Upper lobe of left lung (tissue), 6 donors: Measurements from ENCODE around the gene GAS2L3. TPM values are rescaled to one million over a fixed set of nuclear protein-coding genes. Genes with fewer than 3 reads are reported as not detected.

Experiments
- ATAC-seq, 2 donors: fragments of 200-7000 bp; cut with Tn5 transposase; one replicate each; pipeline ENCODE4 v1.9.1; 2022; ENCODE audit warnings: mild to moderate bottlenecking in 2 of 2, moderate library complexity in 2 of 2; ENCODE audit not compliant: low FRiP score in 2 of 2
- DNase-seq, 2 donors: peaks; one replicate each; pipeline ENCODE4 v3.0.0-alpha.2; 2019 to 2020
- H3K27ac ChIP-seq, 4 donors: fragments of 200-600 bp; sonication (generic); one replicate each; pipeline ENCODE4 v1.5.1; 2016 to 2019
- H3K27me3 ChIP-seq, 4 donors: fragments of 200-600 bp; sonication (generic); one replicate each; pipeline ENCODE4 v1.5.1; 2017 to 2019
- H3K36me3 ChIP-seq, 4 donors: fragments of 200-600 bp; sonication (generic); one replicate each; pipeline ENCODE4 v1.5.1; 2016 to 2019
- H3K4me1 ChIP-seq, 4 donors: fragments of 200-600 bp; sonication (generic); one replicate each; pipeline ENCODE4 v1.5.1; 2018 to 2019
- H3K4me3 ChIP-seq, 4 donors: fragments of 200-600 bp; sonication (generic); one replicate each; pipeline ENCODE4 v1.5.1; 2017 to 2019; ENCODE audit warnings: mild to moderate bottlenecking in 2 of 4, moderate library complexity in 1 of 4
- H3K9me3 ChIP-seq, 4 donors: fragments of 200-600 bp; sonication (generic); one replicate each; pipeline ENCODE4 v1.5.1; 2018 to 2019
- CTCF ChIP-seq, 6 experiments: fragments of 450-650 bp in 4 of 6; fragments of 200-600 bp in 2 of 6; sonication (generic) in 2 of 6; IDR thresholded peaks; one replicate each; pipeline ENCODE4 v1.5.1; 2016 to 2019; ENCODE audit warnings: antibody characterized with exemption in 6 of 6
- EP300 ChIP-seq, 4 donors: sonication (generic); formaldehyde crosslinking; IDR thresholded peaks; one replicate each; pipeline ENCODE4 v1.5.1; 2017; ENCODE audit warnings: antibody characterized with exemption in 4 of 4, control low read depth in 2 of 4
- POLR2A ChIP-seq, 4 donors: fragments of 450-650 bp; IDR thresholded peaks; one replicate each; pipeline ENCODE4 v1.5.1; 2016 to 2017; ENCODE audit warnings: antibody characterized with exemption in 4 of 4, mild to moderate bottlenecking in 2 of 4
- POLR2AphosphoS5 ChIP-seq, 2 donors: sonication (generic); formaldehyde crosslinking; IDR thresholded peaks; one replicate each; pipeline ENCODE4 v1.5.1; 2017; ENCODE audit warnings: antibody characterized with exemption in 2 of 2
- WGBS, 2 donors: methylation state at CpG; one replicate each; pipeline ENCODE4 v1.1.5; 2017 to 2018; 5-methylcytosine and 5-hydroxymethylcytosine counted together
- small RNA-seq, 4 donors: library from RNA; depleted of rRNA; stranded (forward); fragments of <200 nt; gene quantifications; one replicate each; pipeline ENCODE3, GENCODE V24; 2016
- total RNA-seq, 6 donors: library from RNA; depleted of rRNA in 4 of 6; stranded (reverse); fragments of >200 nt in 4 of 6; gene quantifications; one replicate each; pipeline versions ENCODE4 v1.1.0 to v1.2.1, GENCODE V29; 2016 to 2021
- donor health status: DM: no; HTN: no; CAD: no; lungs with moderate emphysema.
- donor health status: DM: no; HTN: yes; CAD: no; lungs with severe emphysema.

The GAS2L3 gene
- total RNA-seq, 6 donors from 2014 or later: 5.9 to 21.0 (median 14.4) TPM

DNA sequence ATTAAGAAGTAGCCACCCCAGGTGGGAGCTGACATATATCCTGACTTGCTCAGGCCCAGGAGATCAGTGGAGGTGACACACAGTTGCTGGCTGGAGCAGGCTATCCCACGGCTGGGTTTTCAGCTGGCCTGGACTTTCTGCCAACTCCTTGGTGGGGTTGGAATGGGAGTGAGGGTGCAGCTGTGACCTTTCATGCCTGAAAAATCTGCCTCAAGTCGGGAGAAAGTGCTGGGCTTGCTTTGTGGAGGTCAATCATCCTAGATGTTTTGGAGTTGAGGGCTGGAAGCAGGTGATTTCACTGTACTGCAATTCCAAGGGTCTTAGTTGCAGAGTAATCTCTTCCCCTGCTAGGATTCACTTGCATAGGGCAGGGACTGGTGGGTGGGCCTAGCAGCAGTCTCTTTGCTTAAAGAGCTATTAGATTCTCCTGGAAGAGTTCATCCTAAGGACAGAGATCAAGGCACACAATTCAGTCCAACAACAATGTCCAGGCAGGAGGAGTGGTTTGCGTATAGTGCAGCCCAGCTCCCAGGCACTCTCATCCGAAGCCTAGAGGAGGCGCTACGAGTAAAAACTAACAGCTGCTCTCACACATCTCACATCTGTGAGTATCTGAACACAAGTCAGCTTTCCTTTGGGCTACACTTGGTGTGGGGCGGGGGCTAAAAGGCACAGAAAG is 98.1 kb downstream of the GAS2L3 start:
- TF ChIP-seq CTCF (IDR thresholded peaks at IDR 0.05) (no peak), POLR2A (IDR thresholded peaks at IDR 0.05) (no peak), EP300 (IDR thresholded peaks at IDR 0.05) (no peak), POLR2AphosphoS5 (IDR thresholded peaks at IDR 0.05) (no peak)

GRCh38 chr12:100672075-100672592 is 98.7 kb downstream of the GAS2L3 start:
- no peaks in the 10 kb centered on the region for H3K36me3 ChIP-seq
- TF ChIP-seq POLR2AphosphoS5 (IDR thresholded peaks at IDR 0.05) (no peak), EP300 (IDR thresholded peaks at IDR 0.05) (no peak), POLR2A (IDR thresholded peaks at IDR 0.05) (no peak), CTCF (IDR thresholded peaks at IDR 0.05) (peak in 5 of 6 experiments; percentile 14 to 46 (median 27))
- H3K9me3 ChIP-seq: no peaks in the 10 kb centered on the region
- H3K27ac ChIP-seq: no peak overlapping the region
- H3K4me3 ChIP-seq: no peak overlapping the region
- DNase-seq (peak; percentile 23 to 27), ATAC-seq (peak; percentile 37 to 55)
- H3K27me3 ChIP-seq: no peaks in the 10 kb centered on the region
- 38 to 74% methylated on average over 2 of the region's 2 CpGs for WGBS, 2 donors
- H3K4me1 ChIP-seq: no peaks in the 10 kb centered on the region

More for the DNA sequence above, 98.1 kb downstream of the GAS2L3 start:
- no peaks in the 10 kb centered on the region for H3K27me3 ChIP-seq
- H3K36me3 ChIP-seq: no peaks in the 10 kb centered on the region
- 73 to 79% methylated on average over 7 of the region's 7 CpGs for WGBS, 2 donors
- H3K27ac ChIP-seq: no peak overlapping the region
- DNase-seq: no peak
- no peaks in the 10 kb centered on the region for H3K9me3 ChIP-seq
- H3K4me3 ChIP-seq: no peak overlapping the region
- no peaks in the 10 kb centered on the region for H3K4me1 ChIP-seq
- no peak for ATAC-seq

- ATAC-seq (no peak), DNase-seq (no peak)
- no peak for TF ChIP-seq CTCF (IDR thresholded peaks at IDR 0.05)
- TF ChIP-seq POLR2AphosphoS5 (IDR thresholded peaks at IDR 0.05): no peak
- TF ChIP-seq EP300 (IDR thresholded peaks at IDR 0.05): no peak
- TF ChIP-seq POLR2A (IDR thresholded peaks at IDR 0.05): no peak
- no peak overlapping the region for H3K4me3 ChIP-seq
- H3K4me1 ChIP-seq: no peaks in the 10 kb centered on the region
- WGBS, 2 donors: 50 to 68% methylated on average over 7 of the region's 7 CpGs
- H3K36me3 ChIP-seq: no peaks in the 10 kb centered on the region
- H3K27ac ChIP-seq: no peak overlapping the region
- H3K9me3 ChIP-seq: no peaks in the 10 kb centered on the region
- no peaks in the 10 kb centered on the region for H3K27me3 ChIP-seq
These were observed 100.8 kb downstream of the GAS2L3 start for GRCh38 chr12:100674036-100674888.

Small RNA genes lying within 50 kb of the gene (small RNA-seq; reads per million reads assigned to genes)
- gene AC010200.2: 0 reads per million in 4 donors

Other genes with a start within 250 kb of the GAS2L3 start
- under 1 TPM in 4 of 6 donors, not detected in 2; 0.11 to 0.55 (median 0.36) TPM for gene SLC17A8, start 216.6 kb upstream of the GAS2L3 start, total RNA-seq
- under 1 TPM in 2 of 6 donors, not detected in 4; 0.09 to 0.20 TPM for gene NR1H4, start 99.8 kb upstream of the GAS2L3 start, total RNA-seq
- gene ANO4, start 221.1 kb downstream of the GAS2L3 start, total RNA-seq: 1 to 10 TPM in 1 of 6 donors, under 1 TPM in 2, not detected in 3; 0.17 to 1.2 (median 0.30) TPM